ENCODE results near the gene STXBP4.

Gene STXBP4

DNA sequence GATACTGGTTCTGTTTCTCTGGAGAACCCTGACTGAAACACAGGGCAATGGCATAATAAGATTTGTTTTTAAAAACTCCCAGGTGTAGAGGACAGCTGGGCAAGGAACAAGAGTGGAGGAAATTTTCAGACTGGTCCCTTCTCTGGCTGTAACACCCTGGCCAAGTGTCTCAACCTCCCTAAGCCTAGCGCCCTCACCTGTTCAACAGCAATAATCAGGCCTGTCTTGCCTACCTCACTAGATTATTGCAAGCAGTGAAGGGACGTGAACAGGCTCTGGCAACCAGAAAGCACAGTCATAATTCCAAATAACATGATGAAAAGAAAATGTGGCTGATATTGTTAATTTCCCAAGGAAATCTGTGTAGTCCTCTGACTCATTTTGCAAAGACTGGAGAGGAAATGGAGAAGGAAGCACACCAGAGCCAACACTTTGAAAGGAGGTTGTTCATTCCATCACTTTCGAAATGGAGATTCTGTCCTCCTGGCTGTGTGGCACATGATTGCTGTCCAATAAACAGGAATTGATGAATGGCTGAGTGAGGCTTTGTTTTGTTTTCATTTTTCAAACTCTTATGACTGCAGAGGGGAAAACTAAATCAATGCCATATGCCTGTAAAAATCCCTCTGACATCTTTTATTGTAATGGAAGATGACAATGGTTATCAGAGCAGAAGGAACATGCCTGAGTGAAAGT lies 208.7 kb downstream of the STXBP4 start:
- DNase-seq: no peak

DNA sequence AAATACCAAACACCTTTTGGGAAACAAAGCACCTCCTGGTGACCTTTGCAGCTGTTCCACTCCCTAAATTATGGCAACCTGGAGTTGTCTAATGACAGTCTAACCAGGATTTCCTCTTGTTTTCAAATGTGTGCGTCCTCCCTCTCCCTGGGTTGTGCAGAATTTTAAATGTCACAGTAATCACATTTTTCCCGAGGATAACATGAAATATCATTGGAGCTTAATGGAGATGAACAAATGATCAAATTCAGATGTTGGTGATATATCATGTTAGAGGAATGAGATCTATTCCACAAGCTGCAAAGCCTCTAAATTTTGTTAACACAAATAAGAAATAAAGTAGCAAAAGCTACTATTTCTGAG lies 209.3 kb downstream of the STXBP4 start:
- DNase-seq: no peak

DNA sequence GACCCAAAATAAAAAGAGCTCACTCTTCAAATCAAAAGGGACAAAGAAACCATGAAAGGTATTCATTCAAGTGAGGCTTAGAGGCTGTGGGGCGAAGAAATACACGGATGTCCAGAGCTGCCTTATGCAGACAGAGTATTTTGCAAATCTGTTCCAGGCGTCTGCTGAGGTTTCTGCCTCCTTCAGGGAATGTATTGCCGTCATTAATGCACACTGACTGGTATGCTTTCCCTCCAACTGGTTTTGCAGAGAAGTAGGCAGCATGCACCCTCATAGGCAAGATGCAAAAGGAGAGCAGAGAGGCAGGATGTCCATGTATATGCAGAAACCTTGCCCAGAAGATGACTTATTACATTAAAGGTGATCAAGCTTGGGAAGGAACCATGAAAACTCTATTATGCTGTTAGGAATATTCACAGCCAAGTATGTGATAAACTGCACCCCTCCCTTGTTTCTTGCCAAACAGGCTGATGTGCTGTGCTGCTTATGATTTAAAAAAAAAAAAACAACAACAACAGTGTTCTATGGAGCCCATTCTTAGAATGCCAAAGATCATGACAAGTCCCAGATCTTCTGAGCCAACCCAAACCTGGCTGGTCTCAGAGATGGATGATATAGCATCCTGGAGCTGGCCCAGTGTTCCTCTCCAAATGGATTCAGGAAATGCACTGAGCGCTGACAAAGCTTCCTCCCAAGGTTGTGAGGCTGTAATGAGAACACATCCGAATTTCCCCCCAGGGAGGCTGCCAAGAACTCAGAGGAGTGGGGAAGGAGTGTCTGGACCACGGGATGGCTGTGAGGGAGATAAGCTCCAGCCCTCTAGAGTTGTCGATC lies 218.6 kb downstream of the STXBP4 start:
- peak in 1 of 2 experiments; percentile 5 for DNase-seq

DNA sequence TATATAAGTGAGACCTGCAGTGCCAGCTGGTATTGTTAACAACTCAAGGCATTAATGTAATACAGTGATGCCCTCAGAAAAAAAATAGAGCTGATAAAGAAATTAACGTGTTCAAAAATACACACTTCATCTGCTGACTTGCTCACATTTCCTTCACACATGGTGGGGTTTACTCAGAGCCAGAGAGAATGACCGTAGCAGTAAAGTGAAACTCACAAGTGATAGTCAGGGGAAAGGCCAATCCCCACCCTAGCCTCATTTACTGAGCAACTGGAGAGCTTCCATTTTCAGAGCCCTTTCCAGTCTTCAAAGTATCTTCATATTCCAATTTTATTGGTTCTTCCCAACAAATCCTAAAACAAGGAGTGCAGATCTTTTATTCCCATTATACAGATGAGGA lies 222.2 kb downstream of the STXBP4 start:
- no peak for DNase-seq

DNA sequence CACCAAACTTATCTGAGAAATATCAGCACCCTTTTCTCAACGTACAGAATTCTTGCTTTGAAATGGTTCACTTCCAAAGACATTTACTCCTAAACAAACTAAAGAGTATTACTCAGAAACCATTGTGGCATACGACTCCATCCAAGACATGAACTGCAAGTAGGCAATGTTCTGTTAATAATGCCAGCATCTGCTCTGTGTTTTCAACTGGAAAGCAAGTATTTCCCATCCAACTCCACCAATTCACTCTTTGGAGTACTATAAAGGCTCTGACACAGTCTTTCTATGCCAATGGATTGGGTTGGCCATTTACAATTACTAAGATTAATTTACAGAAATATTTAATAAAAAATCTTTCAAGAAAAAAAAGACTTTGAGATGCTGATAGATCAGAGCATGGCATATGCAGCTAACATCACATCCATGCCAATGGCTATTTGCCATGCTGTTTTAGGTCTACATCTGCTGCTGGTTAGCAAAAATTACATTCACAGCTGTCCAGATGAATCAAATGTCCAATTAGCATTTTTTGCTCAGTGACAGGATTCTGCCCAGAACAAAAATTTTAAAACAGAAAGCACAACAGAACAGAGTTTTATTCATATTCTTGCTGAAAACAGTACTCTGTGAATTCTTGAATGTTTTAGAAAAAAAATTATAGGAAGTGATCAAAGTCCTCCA lies 230.3 kb downstream of the STXBP4 start:
- DNase-seq: peak; percentile 80 to 90

DNA sequence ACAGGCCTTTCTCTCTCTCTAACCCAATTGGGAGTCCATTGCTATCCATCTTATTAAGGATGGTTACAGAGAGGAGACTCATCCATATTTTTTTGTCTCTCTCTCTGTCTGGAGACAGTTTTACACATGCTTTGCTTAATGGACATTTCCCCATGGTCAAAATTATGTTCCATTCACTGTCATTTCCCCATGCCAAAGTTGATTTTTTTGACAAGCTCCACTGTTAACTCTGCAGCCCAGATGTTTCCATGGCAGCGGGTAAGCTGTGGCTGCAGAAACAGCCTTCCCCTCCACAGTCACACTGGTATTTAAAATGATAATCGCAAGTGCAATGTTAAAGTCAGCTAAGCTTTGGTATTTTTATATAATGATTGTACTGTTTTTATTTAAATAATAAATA lies 232.3 kb downstream of the STXBP4 start:
- no peak for DNase-seq

DNA sequence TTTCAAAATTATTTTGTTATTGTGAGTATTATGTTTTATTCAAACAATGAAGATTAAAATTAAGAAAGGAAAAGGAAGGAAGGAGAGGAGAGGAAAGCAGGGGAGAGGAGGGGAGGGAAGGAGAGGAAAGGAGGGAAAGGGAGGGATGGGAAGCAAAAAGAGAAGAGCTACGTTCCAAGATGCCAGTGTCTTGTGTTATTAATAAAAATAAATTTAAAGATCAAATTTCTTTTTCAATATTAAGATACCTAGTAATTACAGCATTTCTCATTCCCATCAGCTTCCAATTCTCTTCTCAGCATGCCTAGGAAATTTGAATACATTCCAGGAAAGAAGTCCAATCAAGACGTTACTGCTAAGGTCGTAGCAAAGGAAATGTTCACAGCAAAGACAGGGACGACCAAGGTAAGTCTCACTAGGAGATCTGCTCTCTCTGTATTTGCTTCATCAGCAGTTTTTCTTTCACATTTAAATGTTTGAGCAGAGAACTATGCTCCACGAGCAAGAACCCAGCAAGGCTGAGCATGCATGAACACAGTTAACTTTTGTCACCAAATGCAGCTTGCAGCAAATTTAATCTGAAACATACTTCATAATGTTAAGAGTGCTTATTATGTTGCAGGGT lies 232.9 kb downstream of the STXBP4 start:
- no peak for DNase-seq

DNA sequence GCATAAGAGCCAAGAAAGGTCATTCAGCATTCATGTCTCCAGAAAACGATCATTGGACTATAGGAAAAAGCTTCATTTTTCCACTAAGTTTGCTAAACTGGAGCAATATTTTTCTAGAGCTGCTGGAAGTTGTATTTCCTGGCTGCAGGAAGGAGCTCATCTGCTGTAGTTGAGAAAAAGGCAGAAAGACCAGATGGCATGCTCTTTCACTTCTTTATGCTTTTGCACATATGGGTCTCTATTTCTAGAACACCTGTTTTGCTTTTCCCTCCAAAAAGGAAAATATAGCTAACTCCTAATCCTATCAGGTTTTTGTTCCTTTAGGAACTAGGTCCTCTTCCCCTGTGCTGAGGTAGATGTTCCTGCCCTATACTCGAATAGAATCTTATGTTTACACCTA lies 234.3 kb downstream of the STXBP4 start:
- DNase-seq: peak in 1 of 2 experiments; percentile 44

DNA sequence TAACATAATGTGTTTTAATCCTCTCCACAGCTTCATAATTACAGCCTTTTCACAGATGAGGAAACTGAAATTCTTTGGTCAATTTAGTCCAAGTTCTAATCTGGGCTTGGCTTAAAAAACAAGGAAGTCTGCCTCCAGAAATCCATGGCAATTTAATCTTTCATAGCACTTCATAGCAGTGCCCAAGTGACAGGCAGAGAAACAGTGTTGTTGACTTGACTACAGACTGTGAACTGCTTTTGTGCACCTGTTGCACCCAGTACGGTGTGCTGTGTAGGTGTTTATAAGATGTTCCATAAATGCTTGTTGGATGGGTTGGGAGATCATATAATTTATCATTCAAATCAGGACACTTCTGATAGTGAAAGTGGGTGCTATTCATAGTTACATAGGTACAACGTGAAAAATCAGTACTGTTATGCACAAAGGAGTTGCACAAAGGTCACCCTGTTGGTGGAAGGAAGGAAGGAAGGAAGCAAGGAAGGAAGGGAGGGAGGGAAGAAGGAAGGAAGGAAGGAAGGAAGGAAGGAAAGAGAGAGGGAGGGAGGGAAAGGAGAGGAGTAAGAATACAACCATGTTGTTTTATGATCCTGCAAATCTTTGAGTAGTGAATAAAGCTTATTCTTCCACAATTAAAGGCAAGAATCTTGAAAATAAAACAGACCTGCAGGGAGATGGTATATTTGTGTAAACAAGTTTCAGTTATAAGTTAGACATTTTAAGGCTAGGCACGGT lies 239.7 kb downstream of the STXBP4 start:
- DNase-seq: no peak

DNA sequence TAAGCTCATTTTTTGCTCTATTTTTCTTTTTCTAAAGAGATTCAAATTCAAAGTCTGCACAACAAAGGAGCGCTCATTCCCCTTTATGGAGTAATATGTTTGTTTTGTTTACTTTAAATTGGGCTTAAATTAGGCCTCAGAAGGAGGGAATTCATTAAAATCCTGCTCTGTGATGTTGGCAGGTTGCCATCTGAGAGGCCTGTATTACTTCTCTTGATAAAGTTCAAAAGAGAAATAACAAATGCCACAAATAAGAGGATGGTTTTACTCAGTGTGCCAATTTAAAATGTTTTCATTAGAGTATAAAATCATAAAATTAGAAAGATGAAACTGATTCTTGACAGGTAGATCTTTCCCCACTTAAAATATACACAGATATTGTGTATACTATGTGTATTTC lies 241.7 kb downstream of the STXBP4 start:
- peak in 1 of 2 experiments; percentile 25 for DNase-seq

DNA sequence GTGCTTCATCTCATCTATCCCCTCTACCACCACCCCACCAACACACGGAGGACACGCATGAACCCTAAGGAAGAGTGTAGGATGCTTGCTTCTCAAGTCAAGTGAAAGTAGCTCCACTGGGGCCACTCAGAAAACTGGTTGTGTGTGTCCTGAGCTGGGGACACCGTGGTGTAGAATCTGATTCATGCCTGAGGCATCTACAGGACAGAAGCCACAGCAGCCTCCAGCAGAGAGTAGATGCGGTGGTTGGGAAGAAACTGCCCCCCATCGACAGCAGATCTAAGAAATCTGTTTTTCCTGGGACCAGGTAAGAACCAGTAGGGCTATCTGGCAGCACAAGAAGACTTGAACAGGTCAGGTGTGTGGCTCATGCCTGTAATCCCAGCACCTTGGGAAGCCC lies 244.3 kb downstream of the STXBP4 start:
- DNase-seq: no peak

DNA sequence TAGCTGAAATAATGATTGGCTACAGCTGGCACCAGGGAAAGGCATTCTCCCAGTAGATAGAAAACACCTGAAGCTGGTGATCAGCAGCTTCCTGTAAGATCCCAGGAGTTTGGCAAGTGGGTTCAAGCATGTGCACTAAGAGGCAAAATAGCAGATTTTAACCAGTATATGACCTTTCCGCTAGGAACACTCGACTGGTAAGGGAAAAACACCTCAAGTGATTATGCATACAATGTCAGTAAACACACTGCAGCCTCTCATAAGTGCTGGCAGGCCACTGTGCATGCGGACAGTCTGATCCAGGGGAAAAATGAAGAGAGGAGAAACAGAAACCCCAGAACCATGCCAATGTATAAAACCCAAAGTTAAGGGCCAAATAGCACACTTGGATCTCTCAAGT lies 247.1 kb downstream of the STXBP4 start:
- DNase-seq: no peak

DNA sequence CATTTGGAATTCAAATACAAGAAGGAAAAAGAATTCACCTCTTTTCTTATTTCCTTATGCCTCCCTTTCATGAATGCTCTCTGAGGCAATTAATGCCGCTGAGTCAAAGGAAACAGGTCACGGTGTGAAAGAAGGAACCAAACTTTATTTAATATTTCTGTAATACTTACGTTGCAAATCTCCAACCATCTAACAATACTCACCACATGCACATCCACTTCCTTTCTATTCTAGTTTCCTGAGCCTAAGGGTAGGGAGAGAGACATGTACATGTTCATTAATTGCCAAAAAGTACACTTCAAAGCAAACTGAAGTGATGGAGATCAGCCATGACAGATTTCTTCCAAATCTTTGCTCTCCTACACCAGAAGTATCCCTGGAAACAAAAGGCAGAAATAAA lies 248.3 kb downstream of the STXBP4 start:
- DNase-seq: no peak

DNA sequence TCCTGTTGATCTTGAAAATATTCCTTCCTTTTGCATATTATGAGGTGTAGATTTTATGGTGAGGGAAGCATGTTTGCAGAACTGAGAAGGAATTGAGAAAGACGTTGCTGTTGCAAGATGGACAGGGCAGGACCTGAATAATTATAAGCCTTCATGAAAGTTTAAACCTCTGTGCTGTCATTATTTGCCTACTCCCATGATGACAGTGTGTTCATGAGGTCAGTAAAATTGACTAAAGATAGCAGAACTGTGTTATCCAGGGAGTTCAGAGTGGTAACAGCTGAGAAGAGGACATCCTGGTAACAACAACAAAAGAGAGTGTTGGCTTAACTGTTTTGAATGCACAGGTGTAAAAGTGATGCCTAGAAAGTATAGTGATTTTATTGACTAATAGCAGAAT lies 250.9 kb downstream of the STXBP4 start:
- no peak for DNase-seq

DNA sequence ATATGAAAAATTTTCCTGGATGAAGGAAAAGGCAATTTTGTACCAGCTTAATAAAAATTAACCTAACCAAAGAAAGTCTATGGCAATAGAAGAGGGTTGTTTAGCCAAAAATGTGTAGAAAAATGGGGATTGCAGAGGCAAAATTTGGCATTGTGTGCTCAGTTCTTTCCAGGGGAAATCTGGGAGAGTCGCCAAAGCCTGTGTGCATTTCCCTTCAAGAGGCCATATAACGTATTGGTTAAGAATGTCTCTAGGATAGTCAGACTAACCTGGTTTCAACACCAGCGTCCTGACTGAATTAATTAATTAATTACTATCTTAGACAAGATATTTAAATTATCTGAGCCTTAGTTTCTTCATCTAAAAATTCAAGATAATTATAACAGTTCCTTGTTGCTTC lies 251.4 kb downstream of the STXBP4 start:
- peak; percentile 72 to 80 for DNase-seq

Data from NCI-H446 (cell line).